Right lobe of liver (tissue), 6 donors: ENCODE measurements around the gene ESRP2. TPM values are rescaled to one million over a fixed set of nuclear protein-coding genes. Genes with fewer than 3 reads are reported as not detected.

Experiments used
- ATAC-seq, 4 donors: fragments of 200-7000 bp; cut with Tn5 transposase; one replicate each; pipeline ENCODE4 v1.9.1; 2020; ENCODE audit warnings: mild to moderate bottlenecking in 4 of 4, moderate library complexity in 4 of 4
- DNase-seq, 3 donors: peaks; one replicate each; pipeline ENCODE4 v3.0.0-alpha.2; 2020
- H3K27ac ChIP-seq, 3 donors: fragments of 200-600 bp; one replicate each; pipeline ENCODE4 v1.8.0; 2022
- H3K27me3 ChIP-seq, 2 donors: fragments of 200-600 bp; one replicate each; pipeline ENCODE4 v1.8.0; 2022
- H3K36me3 ChIP-seq, 4 donors: fragments of 200-600 bp; sonication (generic) in 1 of 4; one replicate each; pipeline versions ENCODE4 v1.5.1 to v1.8.0; 2017 to 2022; ENCODE audit warnings: control low read depth in 1 of 4
- H3K4me1 ChIP-seq, 4 donors: fragments of 200-600 bp; sonication (generic) in 1 of 4; one replicate each; pipeline versions ENCODE4 v1.5.1 to v1.8.0; 2017 to 2022; ENCODE audit warnings: control low read depth in 1 of 4
- H3K4me3 ChIP-seq, 3 donors: fragments of 200-600 bp; one replicate each; pipeline ENCODE4 v1.8.0; 2022
- H3K9me3 ChIP-seq, 4 donors: fragments of 200-600 bp; sonication (generic) in 1 of 4; one replicate each; pipeline versions ENCODE4 v1.5.1 to v1.8.0; 2017 to 2022; ENCODE audit warnings: control low read depth in 1 of 4
- POLR2A ChIP-seq: fragments of 450-650 bp; IDR thresholded peaks from one replicate; pipeline ENCODE4 v1.6.1; 2017; ENCODE audit warnings: antibody characterized with exemption, mild to moderate bottlenecking
- WGBS: methylation state at CpG from one replicate; pipeline ENCODE4 v1.1.6; 2018; ENCODE audit warnings: low coverage, low lambda C conversion rate; ENCODE audit not compliant: insufficient coverage; ENCODE audit errors: missing lambda C conversion rate; 5-methylcytosine and 5-hydroxymethylcytosine counted together
- intact Hi-C, 2 donors: fragments of 100-400 bp; cut with DNase I; formaldehyde crosslinking; loops; one replicate each; pipeline versions ENCODE4 v1.11.2 to v1.14.1; 2022
- long read RNA-seq: library from polyadenylated mRNA; unstranded; transcript quantifications from one replicate; pipeline ENCODE4 v2.0.0, GENCODE V29; 2019
- total RNA-seq, 6 experiments: library from RNA; depleted of rRNA in 2 of 6; stranded (reverse); fragments of >200 nt in 2 of 6; fragmentation: NEBNext Ultra II Directional in 3 of 6; extraction: Animal tissue kit (Norgen Biotek cat#: 25700) in 3 of 6; gene quantifications; one replicate each; pipeline versions ENCODE4 v1.1.0 to v1.2.4, GENCODE V29; 2016 to 2023
- TF ChIP-seq, protein P1 (sequence below), 4 donors: fragments of 200-600 bp in 3 of 4; fragments of 450-650 bp in 1 of 4; IDR thresholded peaks; one replicate each; pipeline versions ENCODE4 v1.5.1 to v1.8.0; 2016 to 2022; ENCODE audit warnings: antibody characterized with exemption in 4 of 4, mild to moderate bottlenecking in 2 of 4
- donor health status: DM: no; HTN: yes; CAD: no.
- donor health status: DM: no; HTN: no; CAD: no.
- donor health status: DM: no; HTN: no; CAD: no.
- donor health status: DM: no; HTN: yes; CAD: no.
- donor health status: DM: no; HTN: yes; CAD: no.

ESRP2 gene
- total RNA-seq: 100 to 1,000 TPM in 1 of 6 experiments, 10 to 100 TPM in 5; 44.8 to 102 (median 57.9) TPM
- long read RNA-seq, partial matches to known transcripts: 1 of 4 reads
- long read RNA-seq, other reads (novel, unspliced or antisense): 2 of 4 reads

DNA sequence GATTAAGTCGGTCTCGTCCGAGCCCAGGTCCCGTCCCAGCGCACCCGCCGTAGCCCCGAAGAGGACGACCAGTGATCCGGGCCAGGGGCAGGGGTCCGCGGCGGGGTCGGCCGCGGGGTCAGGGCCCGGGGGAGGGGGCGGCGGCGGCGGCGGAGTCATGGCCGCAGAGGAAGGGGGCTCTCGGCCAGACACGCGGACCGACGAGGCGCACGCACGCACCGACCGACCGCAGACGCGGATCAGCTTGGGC is at the start of gene ESRP2:
ESRP2 (minus strand) TSS at position 241 of the 250 bp plus-strand sequence; CDS start at position 159, 82 bp downstream.
- Histone ChIP-seq H3K4me1 (peaks cover 0 to 22% (median 4%) of the 10 kb centered on the region in 4 donors), H3K36me3 (peaks cover 0 to 31% (median 15%) of the 10 kb centered on the region in 4 donors), H3K9me3 (no peaks in the 10 kb centered on the region), H3K4me3 (peak within 1 kb of the TSS; percentile 70 to 94 (median 91)), H3K27me3 (no peaks in the 10 kb centered on the region), H3K27ac (peak within 1 kb of the TSS; percentile 67 to 88 (median 70))
- TF ChIP-seq, protein P1, sequence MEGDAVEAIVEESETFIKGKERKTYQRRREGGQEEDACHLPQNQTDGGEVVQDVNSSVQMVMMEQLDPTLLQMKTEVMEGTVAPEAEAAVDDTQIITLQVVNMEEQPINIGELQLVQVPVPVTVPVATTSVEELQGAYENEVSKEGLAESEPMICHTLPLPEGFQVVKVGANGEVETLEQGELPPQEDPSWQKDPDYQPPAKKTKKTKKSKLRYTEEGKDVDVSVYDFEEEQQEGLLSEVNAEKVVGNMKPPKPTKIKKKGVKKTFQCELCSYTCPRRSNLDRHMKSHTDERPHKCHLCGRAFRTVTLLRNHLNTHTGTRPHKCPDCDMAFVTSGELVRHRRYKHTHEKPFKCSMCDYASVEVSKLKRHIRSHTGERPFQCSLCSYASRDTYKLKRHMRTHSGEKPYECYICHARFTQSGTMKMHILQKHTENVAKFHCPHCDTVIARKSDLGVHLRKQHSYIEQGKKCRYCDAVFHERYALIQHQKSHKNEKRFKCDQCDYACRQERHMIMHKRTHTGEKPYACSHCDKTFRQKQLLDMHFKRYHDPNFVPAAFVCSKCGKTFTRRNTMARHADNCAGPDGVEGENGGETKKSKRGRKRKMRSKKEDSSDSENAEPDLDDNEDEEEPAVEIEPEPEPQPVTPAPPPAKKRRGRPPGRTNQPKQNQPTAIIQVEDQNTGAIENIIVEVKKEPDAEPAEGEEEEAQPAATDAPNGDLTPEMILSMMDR (IDR thresholded peaks at IDR 0.05): no peak
- no peak for TF ChIP-seq POLR2A
- intact Hi-C loops: loop anchor here (10.0 kb wide), 2 partner anchors 151 to 161 kb away; partner anchors contain the start of gene NFATC3 (in 1 of the 2)
- ATAC-seq (no peak), DNase-seq (no peak)
- 10% methylated on average over 3 of the region's 36 CpGs for WGBS

DNA sequence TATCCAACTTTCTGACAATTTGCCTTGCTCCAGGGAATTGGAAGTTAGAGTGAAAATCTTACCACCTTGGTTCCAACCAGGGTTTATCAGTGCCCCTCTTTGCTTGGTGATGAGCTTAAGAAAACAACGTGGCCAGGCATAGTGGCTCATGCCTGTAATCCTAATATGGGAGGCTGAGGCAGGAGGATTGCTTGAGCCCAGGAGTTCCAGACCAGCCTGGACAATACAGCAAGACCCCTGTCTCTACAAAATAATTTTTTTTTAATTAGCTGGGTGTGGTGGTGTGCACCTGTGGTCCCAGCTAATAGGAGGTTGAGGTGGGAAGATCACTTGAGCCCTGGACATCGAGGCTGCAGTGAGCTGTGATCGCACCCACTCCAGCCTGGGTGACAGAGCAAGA is 49.8 kb upstream of the ESRP2 start:
- ATAC-seq (no peak), DNase-seq (no peak)
- Histone ChIP-seq H3K36me3 (no peaks in the 10 kb centered on the region), H3K4me3 (no peak overlapping the region), H3K27me3 (no peaks in the 10 kb centered on the region), H3K27ac (peak overlapping the region in 2 of 3 donors; percentile 22 to 27), H3K9me3 (no peaks in the 10 kb centered on the region), H3K4me1 (peaks cover 0 to 4% (median 0%) of the 10 kb centered on the region in 4 donors)
- intact Hi-C loops: no loop called here
- TF ChIP-seq, protein P1 (IDR thresholded peaks at IDR 0.05): no peak
- no peak for TF ChIP-seq POLR2A
- WGBS: 100% methylated on average over 1 of the region's 3 CpGs

DNA sequence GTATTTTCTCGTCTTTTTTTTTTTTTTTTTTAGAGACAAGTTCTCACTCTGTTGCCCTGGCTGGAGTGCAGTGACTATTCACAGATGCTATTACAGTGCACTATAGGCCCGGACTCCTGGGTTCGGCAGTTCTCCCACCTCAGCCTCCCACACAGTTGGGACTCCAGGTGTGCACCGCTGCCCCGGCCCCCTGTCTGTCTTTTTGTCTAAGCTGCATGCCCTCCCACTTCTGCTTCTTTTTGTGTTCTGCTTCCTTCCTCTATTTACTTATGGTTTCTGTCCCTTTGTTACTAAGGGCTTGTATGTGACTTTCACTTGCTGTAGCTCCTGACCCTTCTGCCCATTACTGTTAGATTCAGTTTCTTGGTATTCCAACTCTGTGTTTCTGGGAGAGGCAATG is 48.9 kb upstream of the ESRP2 start:
- H3K27ac ChIP-seq: peak overlapping the region in 2 of 3 donors; percentile 22 to 27
- no peak for DNase-seq
- no peaks in the 10 kb centered on the region for H3K27me3 ChIP-seq
- WGBS: 47% methylated on average over 5 of the region's 5 CpGs
- H3K4me3 ChIP-seq: no peak overlapping the region
- intact Hi-C loops: no loop called here
- H3K9me3 ChIP-seq: no peaks in the 10 kb centered on the region
- no peak for TF ChIP-seq POLR2A
- TF ChIP-seq, protein P1 (IDR thresholded peaks at IDR 0.05): no peak
- peaks cover 0 to 4% (median 0%) of the 10 kb centered on the region in 4 donors for H3K4me1 ChIP-seq
- no peaks in the 10 kb centered on the region for H3K36me3 ChIP-seq
- peak; percentile 42 to 66 (median 46) for ATAC-seq

DNA sequence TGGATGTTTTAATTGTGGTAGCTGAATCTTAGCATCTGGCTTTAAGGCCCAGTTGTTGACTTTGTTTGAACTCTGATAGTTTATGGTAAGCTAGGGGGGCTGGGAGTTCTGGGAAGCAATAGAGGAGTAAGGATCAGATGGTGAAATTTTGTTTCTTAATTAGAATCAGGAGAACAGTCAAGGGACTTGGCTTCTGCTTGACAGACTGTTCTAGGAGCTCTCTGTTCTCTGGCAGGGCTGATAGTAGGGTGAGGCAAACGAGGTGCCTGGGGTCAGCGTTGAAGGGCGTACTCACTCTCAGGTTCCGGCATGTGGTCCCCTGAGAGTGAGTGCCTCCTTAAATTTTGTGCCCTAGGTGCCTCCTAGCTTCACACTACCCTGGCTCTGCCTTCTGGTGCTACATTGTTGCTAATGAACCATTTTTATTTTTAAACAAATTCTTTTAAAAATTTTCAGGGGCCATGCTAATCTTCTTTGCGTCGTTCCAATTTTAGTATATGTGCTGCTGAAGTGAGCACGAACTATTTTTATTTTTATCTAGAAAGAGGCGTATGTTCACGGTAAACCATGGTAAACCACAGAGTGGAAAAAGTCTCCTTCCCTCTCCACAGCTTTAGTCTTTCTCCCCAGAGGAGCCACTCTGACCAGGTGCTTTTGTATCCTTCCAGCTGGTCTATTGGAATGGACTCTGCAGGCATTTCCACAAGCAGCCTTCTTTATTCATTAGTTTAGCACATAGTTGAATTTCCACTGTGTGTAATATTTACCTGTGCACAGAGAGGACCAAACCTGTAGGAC is 48.1 kb upstream of the ESRP2 start:
- TF ChIP-seq, protein P1 (IDR thresholded peaks at IDR 0.05): no peak
- TF ChIP-seq POLR2A: no peak
- intact Hi-C loops: no loop called here
- no peaks in the 10 kb centered on the region for H3K36me3 ChIP-seq
- peaks cover 0 to 4% (median 0%) of the 10 kb centered on the region in 4 donors for H3K4me1 ChIP-seq
- 48% methylated on average over 5 of the region's 9 CpGs for WGBS
- ATAC-seq (no peak), DNase-seq (no peak)
- H3K4me3 ChIP-seq: no peak overlapping the region
- no peaks in the 10 kb centered on the region for H3K9me3 ChIP-seq
- peak overlapping the region in 1 of 3 donors; percentile 16 for H3K27ac ChIP-seq
- H3K27me3 ChIP-seq: no peaks in the 10 kb centered on the region
